MCF 10A (cell line): ENCODE measurements around the gene SLFN12L. TPM values are rescaled to one million over a fixed set of nuclear protein-coding genes. Genes with fewer than 3 reads are reported as not detected.
"Not testable (repeated sequence)": the region's sequence is repeated elsewhere in the genome, so short reads cannot be mapped to it uniquely, and the experiment has no call there.

Experiments used
- BruUV-seq: library from RNA; stranded (reverse); fragments of 400-500 nt; replicated peaks from 2 replicates; lab custom pipeline; 2021; lab: Mats Ljungman, UMichigan
- CTCF ChIA-PET: fragments of 300-600 bp; sonication (Branson Sonifier 250); formaldehyde crosslinking; extraction: SDS; loops from one replicate; lab custom pipeline; 2021; ENCODE audit warnings: antibody characterized with exemption, inconsistent platforms; lab: Yijun Ruan, JAX
- POLR2A ChIA-PET: fragments of 300-600, 350-650 bp; sonication (Branson Sonifier 250); formaldehyde crosslinking; extraction: SDS; loops from one replicate; lab custom pipeline; 2020; ENCODE audit warnings: antibody characterized with exemption, inconsistent platforms; lab: Yijun Ruan, JAX
- DNase-seq: peaks from one replicate; pipeline ENCODE4 v3.0.0-alpha.2; 2018; ENCODE audit not compliant: unreplicated experiment
- H3K27ac Mint-ChIP-seq: one replicate; pipeline ENCODE4 v1.8.0; 2022; ENCODE audit warnings: mild to moderate bottlenecking, low read depth, mixed read lengths; ENCODE audit not compliant: unreplicated experiment
- H3K27me3 Mint-ChIP-seq: one replicate; pipeline ENCODE4 v1.8.0; 2022; ENCODE audit warnings: mixed read lengths; ENCODE audit not compliant: insufficient read depth, unreplicated experiment
- H3K36me3 Mint-ChIP-seq: one replicate; pipeline ENCODE4 v1.8.0; 2022; ENCODE audit warnings: mild to moderate bottlenecking, moderate library complexity, mixed read lengths; ENCODE audit not compliant: insufficient read depth, unreplicated experiment
- H3K4me1 Mint-ChIP-seq: one replicate; pipeline ENCODE4 v1.8.0; 2022; ENCODE audit warnings: mixed read lengths; ENCODE audit not compliant: insufficient read depth, unreplicated experiment
- H3K4me3 Mint-ChIP-seq: one replicate; pipeline ENCODE4 v1.8.0; 2022; ENCODE audit warnings: mild to moderate bottlenecking, moderate library complexity, mixed read lengths; ENCODE audit not compliant: unreplicated experiment
- H3K9me3 Mint-ChIP-seq: one replicate; pipeline ENCODE4 v1.8.0; 2022; ENCODE audit warnings: mixed read lengths; ENCODE audit not compliant: unreplicated experiment
- intact Hi-C: fragments of 100-400 bp; cut with micrococcal nuclease; formaldehyde crosslinking; loops from 2 replicates; pipeline ENCODE4 v1.14.1; 2022
- total RNA-seq: library from RNA; stranded (reverse); gene quantifications from 2 replicates; pipeline ENCODE4 v1.2.3, GENCODE V29; 2022
- TF ChIP-seq, protein P1 (sequence below): fragments of 200-600 bp; IDR thresholded peaks from one replicate; pipeline ENCODE4 v1.8.0; 2022; ENCODE audit warnings: antibody characterized with exemption, mild to moderate bottlenecking; ENCODE audit not compliant: unreplicated experiment

Gene SLFN12L
- total RNA-seq, 1 experiment from 2014 or later = 0.35 TPM

DNA sequence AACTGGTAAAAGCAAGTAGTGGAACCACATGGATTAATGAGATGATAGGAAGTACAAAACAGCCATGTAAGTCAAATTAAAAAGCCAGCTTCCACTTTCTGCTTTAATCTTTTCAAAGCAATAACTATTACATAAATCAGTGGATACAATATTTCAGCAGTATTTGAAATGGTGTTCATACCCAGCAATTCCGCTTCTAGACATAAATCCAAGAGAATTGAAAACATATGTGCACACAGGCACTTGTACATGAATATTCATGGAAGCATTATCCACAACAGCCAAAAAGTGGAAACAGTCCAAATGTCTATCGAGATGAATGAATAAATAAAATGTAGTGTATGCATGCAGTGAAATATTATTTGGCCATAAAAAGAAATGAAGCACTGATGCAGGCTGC, 27.4 kb downstream of the SLFN12L start:
- POLR2A ChIA-PET = no interaction called here
- TF ChIP-seq, protein P1, sequence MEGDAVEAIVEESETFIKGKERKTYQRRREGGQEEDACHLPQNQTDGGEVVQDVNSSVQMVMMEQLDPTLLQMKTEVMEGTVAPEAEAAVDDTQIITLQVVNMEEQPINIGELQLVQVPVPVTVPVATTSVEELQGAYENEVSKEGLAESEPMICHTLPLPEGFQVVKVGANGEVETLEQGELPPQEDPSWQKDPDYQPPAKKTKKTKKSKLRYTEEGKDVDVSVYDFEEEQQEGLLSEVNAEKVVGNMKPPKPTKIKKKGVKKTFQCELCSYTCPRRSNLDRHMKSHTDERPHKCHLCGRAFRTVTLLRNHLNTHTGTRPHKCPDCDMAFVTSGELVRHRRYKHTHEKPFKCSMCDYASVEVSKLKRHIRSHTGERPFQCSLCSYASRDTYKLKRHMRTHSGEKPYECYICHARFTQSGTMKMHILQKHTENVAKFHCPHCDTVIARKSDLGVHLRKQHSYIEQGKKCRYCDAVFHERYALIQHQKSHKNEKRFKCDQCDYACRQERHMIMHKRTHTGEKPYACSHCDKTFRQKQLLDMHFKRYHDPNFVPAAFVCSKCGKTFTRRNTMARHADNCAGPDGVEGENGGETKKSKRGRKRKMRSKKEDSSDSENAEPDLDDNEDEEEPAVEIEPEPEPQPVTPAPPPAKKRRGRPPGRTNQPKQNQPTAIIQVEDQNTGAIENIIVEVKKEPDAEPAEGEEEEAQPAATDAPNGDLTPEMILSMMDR = no peak
- H3K36me3 Mint-ChIP-seq = no peaks in the 10 kb centered on the region
- no peak overlapping the region for H3K27ac Mint-ChIP-seq
- intact Hi-C loops = no loop called here
- CTCF ChIA-PET = interaction anchor here (0.6 to 1.4 kb wide), 2 partner anchors 30 to 51 kb away, joined by 4 read pairs; no protein-coding TSS in a partner anchor
- no peak for DNase-seq
- peaks cover 7% of the 10 kb centered on the region for H3K9me3 Mint-ChIP-seq
- no peaks in the 10 kb centered on the region for H3K4me1 Mint-ChIP-seq
- no peak overlapping the region for H3K4me3 Mint-ChIP-seq
- BruUV-seq = no TSS peak
- H3K27me3 Mint-ChIP-seq = peaks cover 63% of the 10 kb centered on the region

DNA sequence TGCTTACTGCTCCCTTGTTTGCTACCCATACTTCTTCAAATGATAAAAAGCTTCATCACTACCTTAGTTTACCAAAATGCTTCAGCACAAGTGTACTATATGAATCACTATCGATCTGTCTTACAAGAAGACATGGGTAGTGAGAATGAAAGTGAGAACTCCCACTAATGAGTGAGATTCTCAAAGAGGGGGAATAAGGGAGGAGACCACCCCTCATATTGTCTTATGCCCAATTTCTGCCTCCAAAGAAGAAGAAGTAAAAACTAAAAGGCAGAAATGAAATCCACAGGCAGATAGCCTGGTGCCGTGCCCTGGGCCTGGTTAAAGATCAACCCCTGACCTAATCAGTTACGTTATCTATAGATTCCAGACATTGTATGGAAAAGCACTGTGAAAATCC, 29.8 kb downstream of the SLFN12L start:
- CTCF ChIA-PET, DNase-seq, BruUV-seq, H3K36me3 Mint-ChIP-seq, H3K27ac Mint-ChIP-seq, H3K4me3 Mint-ChIP-seq, H3K9me3 Mint-ChIP-seq, H3K4me1 Mint-ChIP-seq, POLR2A ChIA-PET, intact Hi-C loops: not testable (repeated sequence)
- peaks cover 63% of the 10 kb centered on the region for H3K27me3 Mint-ChIP-seq

DNA sequence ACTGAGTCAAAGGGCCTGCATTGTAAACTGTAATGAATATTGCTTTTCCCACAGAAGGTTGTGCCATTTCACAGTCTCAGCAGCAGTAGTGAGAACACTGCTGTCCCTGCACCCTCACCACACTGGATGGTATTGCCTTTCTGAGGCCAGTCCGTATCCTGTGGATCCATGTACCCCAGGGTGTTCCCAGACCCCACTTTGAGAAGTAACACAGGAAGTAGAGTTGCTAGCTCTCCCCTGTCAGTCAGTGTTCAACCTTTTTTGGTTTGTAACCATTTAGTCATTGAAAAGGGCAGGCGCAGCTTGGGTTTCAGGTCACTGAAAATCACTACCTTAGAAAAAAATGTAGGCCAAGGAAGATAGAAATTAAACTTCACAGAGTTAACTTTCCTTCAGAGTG, 37.9 kb downstream of the SLFN12L start:
- H3K27me3 Mint-ChIP-seq = peaks cover 95% of the 10 kb centered on the region
- ChIA-PET POLR2A (interaction anchor here (0.8 kb wide), 1 partner anchor 9 kb away, joined by 3 read pairs; no protein-coding TSS in a partner anchor), CTCF (interaction anchor here (1.0 kb wide), 3 partner anchors 32 to 188 kb away, joined by 3 to 5 read pairs (median 3); no protein-coding TSS in a partner anchor)
- H3K4me3 Mint-ChIP-seq = no peak overlapping the region
- intact Hi-C loops = no loop called here
- no peak for DNase-seq
- H3K9me3 Mint-ChIP-seq = no peaks in the 10 kb centered on the region
- BruUV-seq = no TSS peak
- H3K27ac Mint-ChIP-seq = no peak overlapping the region
- no peaks in the 10 kb centered on the region for H3K4me1 Mint-ChIP-seq
- H3K36me3 Mint-ChIP-seq = no peaks in the 10 kb centered on the region
- TF ChIP-seq, protein P1 = no peak

DNA sequence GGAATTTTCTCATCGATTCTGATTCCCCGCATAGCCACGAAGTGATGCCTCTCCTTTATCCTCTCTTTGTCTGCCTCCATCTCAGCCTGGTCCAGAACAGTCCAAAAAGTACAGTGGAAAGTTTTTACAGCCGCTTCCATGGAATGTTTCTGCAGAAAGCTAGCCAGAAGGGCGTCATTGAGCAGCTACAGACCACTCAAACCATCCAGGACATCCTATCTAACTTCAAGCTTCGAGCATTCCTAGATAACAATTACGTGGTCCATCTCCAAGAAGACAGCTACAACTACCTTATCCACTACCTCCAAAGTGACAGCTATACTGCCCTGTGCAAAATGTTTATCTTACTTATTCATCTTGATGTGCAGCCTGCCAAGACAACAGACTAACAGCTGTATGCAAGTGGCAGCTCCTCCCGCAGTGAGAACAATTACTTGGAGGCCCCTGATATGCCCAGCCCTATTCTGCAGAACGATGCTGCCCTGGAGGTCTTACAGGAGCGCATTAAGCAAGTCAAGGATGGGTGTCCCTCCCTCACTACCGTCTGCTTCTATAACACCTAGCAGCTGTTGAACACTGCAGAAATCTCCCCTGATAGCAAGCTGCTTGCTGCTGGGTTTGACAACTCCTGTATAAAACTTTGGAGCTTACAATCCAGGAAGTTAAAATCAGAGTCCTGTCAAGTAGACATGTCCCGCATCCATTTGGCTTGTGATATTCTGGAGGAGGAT, 38.9 kb downstream of the SLFN12L start:
- H3K9me3 Mint-ChIP-seq = no peaks in the 10 kb centered on the region
- no peak overlapping the region for H3K27ac Mint-ChIP-seq
- intact Hi-C loops = no loop called here
- H3K4me1 Mint-ChIP-seq = no peaks in the 10 kb centered on the region
- H3K4me3 Mint-ChIP-seq = no peak overlapping the region
- peaks cover 95% of the 10 kb centered on the region for H3K27me3 Mint-ChIP-seq
- DNase-seq = no peak
- no peaks in the 10 kb centered on the region for H3K36me3 Mint-ChIP-seq
- ChIA-PET CTCF (interaction anchor here (0.7 kb wide), 1 partner anchor 186 kb away, joined by 3 read pairs; no protein-coding TSS in a partner anchor), POLR2A (no interaction called here)
- BruUV-seq = no TSS peak
- TF ChIP-seq, protein P1 = no peak
